Hindlimb muscle (tissue), 1 donor: ENCODE measurements around the gene PITPNM3. TPM values are rescaled to one million over a fixed set of nuclear protein-coding genes. Genes with fewer than 3 reads are reported as not detected.

ENCODE experiments used
- DNase-seq: peaks from one replicate; pipeline ENCODE4 v3.0.0-alpha.2; 2013
- polyA plus RNA-seq: library from polyadenylated mRNA; unstranded; fragments of 120-200 nt; gene quantifications from one replicate; pipeline ENCODE4 v1.2.1, GENCODE V29; 2013; ENCODE audit not compliant: insufficient read length

The PITPNM3 gene
- polyA plus RNA-seq, 1 donor = 5.9 TPM

- no peak for DNase-seq
Observed at GRCh38 chr17:6551356-6551755, 5.0 kb downstream of the PITPNM3 start.

GRCh38 chr17:6549384-6550036 lies 6.8 kb downstream of the PITPNM3 start:
- no peak for DNase-seq

GRCh38 chr17:6548578-6549330 lies 7.6 kb downstream of the PITPNM3 start:
- no peak for DNase-seq

- no peak for DNase-seq
Observed at GRCh38 chr17:6548034-6548433, 8.3 kb downstream of the PITPNM3 start.

- no peak for DNase-seq
Observed at GRCh38 chr17:6547336-6547735, 9.0 kb downstream of the PITPNM3 start.

- no peak for DNase-seq
Observed at GRCh38 chr17:6546069-6546718, 10.2 kb downstream of the PITPNM3 start.

GRCh38 chr17:6545291-6545690 lies 11.1 kb downstream of the PITPNM3 start:
- DNase-seq = no peak

- DNase-seq = no peak
Observed at GRCh38 chr17:6544011-6544370, 12.4 kb downstream of the PITPNM3 start.

GRCh38 chr17:6543079-6544010 lies 13.0 kb downstream of the PITPNM3 start:
- no peak for DNase-seq

GRCh38 chr17:6542577-6542976 lies 13.8 kb downstream of the PITPNM3 start:
- no peak for DNase-seq

GRCh38 chr17:6541886-6542285 lies 14.5 kb downstream of the PITPNM3 start:
- no peak for DNase-seq

- no peak for DNase-seq
Observed at GRCh38 chr17:6539871-6540270, 16.5 kb downstream of the PITPNM3 start.

GRCh38 chr17:6536566-6537065 lies 19.7 kb downstream of the PITPNM3 start:
- no peak for DNase-seq

- no peak for DNase-seq
Observed at GRCh38 chr17:6536053-6536452, 20.3 kb downstream of the PITPNM3 start.

- no peak for DNase-seq
Observed at GRCh38 chr17:6534846-6535514, 21.4 kb downstream of the PITPNM3 start.

- no peak for DNase-seq
Observed at GRCh38 chr17:6532441-6532885, 23.9 kb downstream of the PITPNM3 start.

GRCh38 chr17:6531575-6531974 lies 24.8 kb downstream of the PITPNM3 start:
- DNase-seq = no peak

GRCh38 chr17:6530324-6530920 lies 25.9 kb downstream of the PITPNM3 start:
- DNase-seq = no peak

GRCh38 chr17:6528557-6528956 lies 27.8 kb downstream of the PITPNM3 start:
- DNase-seq = no peak

GRCh38 chr17:6526362-6527152 lies 29.8 kb downstream of the PITPNM3 start:
- no peak for DNase-seq

GRCh38 chr17:6525731-6526130 lies 30.6 kb downstream of the PITPNM3 start:
- DNase-seq = no peak
